BLaER1 (cell line): ENCODE measurements around the gene ANKRD29.
"Not testable (repeated sequence)": the region's sequence is repeated elsewhere in the genome, so short reads cannot be mapped to it uniquely, and the experiment has no call there.

Experiments used
- H3K27ac ChIP-seq: shearing (Covaris generic); formaldehyde crosslinking; 2 replicates; pipeline ENCODE4 v1.8.1; 2022
- H3K27me3 ChIP-seq: shearing (Covaris generic); formaldehyde crosslinking; 2 replicates; pipeline ENCODE4 v1.8.1; 2022
- H3K36me3 ChIP-seq: shearing (Covaris generic); formaldehyde crosslinking; 2 replicates; pipeline ENCODE4 v1.8.1; 2022
- H3K4me1 ChIP-seq: shearing (Covaris generic); formaldehyde crosslinking; 2 replicates; pipeline ENCODE4 v1.8.1; 2022
- H3K4me2 ChIP-seq: shearing (Covaris generic); formaldehyde crosslinking; 2 replicates; pipeline ENCODE4 v1.8.1; 2022
- H3K4me3 ChIP-seq: shearing (Covaris generic); formaldehyde crosslinking; 2 replicates; pipeline ENCODE4 v1.8.1; 2022
- H3K9ac ChIP-seq: shearing (Covaris generic); formaldehyde crosslinking; 2 replicates; pipeline ENCODE4 v1.8.1; 2022
- H3K9me3 ChIP-seq: shearing (Covaris generic); formaldehyde crosslinking; 2 replicates; pipeline ENCODE4 v1.8.1; 2022
- H4K20me1 ChIP-seq: shearing (Covaris generic); formaldehyde crosslinking; 2 replicates; pipeline ENCODE4 v1.8.1; 2022
- Cebpa-rat ChIP-seq: shearing (Covaris generic); IDR thresholded peaks from 2 replicates; pipeline ENCODE4 v1.8.1; 2022

Gene ANKRD29

GRCh38 chr18:23640052-23640451 is 22.7 kb downstream of the ANKRD29 start:
- Histone ChIP-seq H3K4me3 (no peak overlapping the region), H4K20me1 (no peaks in the 10 kb centered on the region), H3K9me3 (peaks cover 21% of the 10 kb centered on the region), H3K27me3 (no peaks in the 10 kb centered on the region), H3K4me1 (no peaks in the 10 kb centered on the region), H3K4me2 (no peak overlapping the region), H3K36me3 (0 out of 2 replicates have a peak, but pooled peaks cover 6% of the 10 kb centered on the region), H3K27ac (no peak overlapping the region), H3K9ac (no peak overlapping the region)
- no peak for TF ChIP-seq Cebpa-rat

- not testable (repeated sequence) for H4K20me1 ChIP-seq, H3K27me3 ChIP-seq, H3K27ac ChIP-seq, H3K4me2 ChIP-seq, H3K4me1 ChIP-seq, H3K9ac ChIP-seq, H3K36me3 ChIP-seq, H3K4me3 ChIP-seq
- H3K9me3 ChIP-seq: peaks cover 12% of the 10 kb centered on the region
These were observed 26.3 kb downstream of the ANKRD29 start for GRCh38 chr18:23636433-23636832.

- Histone ChIP-seq H3K36me3 (no peaks in the 10 kb centered on the region), H3K9ac (no peak overlapping the region), H3K4me2 (no peak overlapping the region), H3K4me1 (no peaks in the 10 kb centered on the region), H3K9me3 (peaks cover 8% of the 10 kb centered on the region), H3K27me3 (no peaks in the 10 kb centered on the region), H4K20me1 (no peaks in the 10 kb centered on the region), H3K4me3 (no peak overlapping the region), H3K27ac (no peak overlapping the region)
- no peak for TF ChIP-seq Cebpa-rat
These were observed 26.7 kb downstream of the ANKRD29 start for GRCh38 chr18:23636071-23636399.

GRCh38 chr18:23635283-23636070 is 27.2 kb downstream of the ANKRD29 start:
- 0 out of 2 replicates have a peak, but pooled peaks cover 4% of the 10 kb centered on the region for H3K9me3 ChIP-seq
- no peaks in the 10 kb centered on the region for H4K20me1 ChIP-seq
- no peaks in the 10 kb centered on the region for H3K4me1 ChIP-seq
- H3K4me2 ChIP-seq: no peak overlapping the region
- no peaks in the 10 kb centered on the region for H3K36me3 ChIP-seq
- H3K4me3 ChIP-seq: no peak overlapping the region
- no peak overlapping the region for H3K9ac ChIP-seq
- H3K27ac ChIP-seq: no peak overlapping the region
- no peaks in the 10 kb centered on the region for H3K27me3 ChIP-seq
- peak; percentile 80 for TF ChIP-seq Cebpa-rat

GRCh38 chr18:23634692-23635091 is 28.0 kb downstream of the ANKRD29 start:
- H3K36me3 ChIP-seq: no peaks in the 10 kb centered on the region
- H3K9me3 ChIP-seq: 0 out of 2 replicates have a peak, but pooled peaks cover 4% of the 10 kb centered on the region
- no peak overlapping the region for H3K4me2 ChIP-seq
- TF ChIP-seq Cebpa-rat: no peak
- H3K9ac ChIP-seq: no peak overlapping the region
- no peaks in the 10 kb centered on the region for H3K27me3 ChIP-seq
- H3K4me3 ChIP-seq: no peak overlapping the region
- no peak overlapping the region for H3K27ac ChIP-seq
- H4K20me1 ChIP-seq: no peaks in the 10 kb centered on the region
- H3K4me1 ChIP-seq: no peaks in the 10 kb centered on the region

- H3K9ac ChIP-seq: no peak overlapping the region
- no peak overlapping the region for H3K4me2 ChIP-seq
- H3K4me3 ChIP-seq: no peak overlapping the region
- H3K9me3 ChIP-seq: 0 out of 2 replicates have a peak, but pooled peaks cover 4% of the 10 kb centered on the region
- no peak for TF ChIP-seq Cebpa-rat
- H3K27ac ChIP-seq: no peak overlapping the region
- H3K4me1 ChIP-seq: no peaks in the 10 kb centered on the region
- no peaks in the 10 kb centered on the region for H3K36me3 ChIP-seq
- no peaks in the 10 kb centered on the region for H4K20me1 ChIP-seq
- no peaks in the 10 kb centered on the region for H3K27me3 ChIP-seq
These were observed 30.1 kb downstream of the ANKRD29 start for GRCh38 chr18:23632615-23633014.

GRCh38 chr18:23631746-23632145 is 31.0 kb downstream of the ANKRD29 start:
- Histone ChIP-seq H3K4me2 (no peak overlapping the region), H3K4me1 (no peaks in the 10 kb centered on the region), H3K9ac (no peak overlapping the region), H3K27me3 (no peaks in the 10 kb centered on the region), H3K36me3 (no peaks in the 10 kb centered on the region), H3K4me3 (no peak overlapping the region), H3K9me3 (0 out of 2 replicates have a peak, but pooled peaks cover 4% of the 10 kb centered on the region), H3K27ac (no peak overlapping the region), H4K20me1 (no peaks in the 10 kb centered on the region)
- no peak for TF ChIP-seq Cebpa-rat

- Histone ChIP-seq H3K4me2 (no peak overlapping the region), H3K4me3 (no peak overlapping the region), H3K27me3 (no peaks in the 10 kb centered on the region), H3K9me3 (0 out of 2 replicates have a peak, but pooled peaks cover 4% of the 10 kb centered on the region), H3K9ac (no peak overlapping the region), H3K27ac (no peak overlapping the region), H4K20me1 (no peaks in the 10 kb centered on the region), H3K36me3 (no peaks in the 10 kb centered on the region), H3K4me1 (no peaks in the 10 kb centered on the region)
- TF ChIP-seq Cebpa-rat: no peak
These were observed 31.4 kb downstream of the ANKRD29 start for GRCh38 chr18:23631312-23631711.

GRCh38 chr18:23629444-23629946 is 33.2 kb downstream of the ANKRD29 start:
- no peaks in the 10 kb centered on the region for H3K27me3 ChIP-seq
- H3K27ac ChIP-seq: no peak overlapping the region
- no peak overlapping the region for H3K9ac ChIP-seq
- H3K9me3 ChIP-seq: no peaks in the 10 kb centered on the region
- no peaks in the 10 kb centered on the region for H3K4me1 ChIP-seq
- H3K4me2 ChIP-seq: no peak overlapping the region
- H4K20me1 ChIP-seq: no peaks in the 10 kb centered on the region
- no peak overlapping the region for H3K4me3 ChIP-seq
- TF ChIP-seq Cebpa-rat: no peak
- H3K36me3 ChIP-seq: no peaks in the 10 kb centered on the region

GRCh38 chr18:23627970-23628369 is 34.7 kb downstream of the ANKRD29 start:
- no peak overlapping the region for H3K27ac ChIP-seq
- H3K4me1 ChIP-seq: no peaks in the 10 kb centered on the region
- H4K20me1 ChIP-seq: no peaks in the 10 kb centered on the region
- no peak overlapping the region for H3K9ac ChIP-seq
- TF ChIP-seq Cebpa-rat: no peak
- H3K9me3 ChIP-seq: no peaks in the 10 kb centered on the region
- no peak overlapping the region for H3K4me2 ChIP-seq
- no peaks in the 10 kb centered on the region for H3K27me3 ChIP-seq
- H3K36me3 ChIP-seq: no peaks in the 10 kb centered on the region
- H3K4me3 ChIP-seq: no peak overlapping the region

- no peak for TF ChIP-seq Cebpa-rat
- H3K4me2 ChIP-seq: no peak overlapping the region
- no peak overlapping the region for H3K27ac ChIP-seq
- H4K20me1 ChIP-seq: no peaks in the 10 kb centered on the region
- no peaks in the 10 kb centered on the region for H3K27me3 ChIP-seq
- H3K9ac ChIP-seq: no peak overlapping the region
- no peaks in the 10 kb centered on the region for H3K4me1 ChIP-seq
- H3K9me3 ChIP-seq: no peaks in the 10 kb centered on the region
- no peaks in the 10 kb centered on the region for H3K36me3 ChIP-seq
- H3K4me3 ChIP-seq: no peak overlapping the region
These were observed 35.4 kb downstream of the ANKRD29 start for GRCh38 chr18:23627321-23627720.
